Testis (tissue), 3 donors: ENCODE data around the gene SLC6A18. TPM values are rescaled to one million over a fixed set of nuclear protein-coding genes. Genes with fewer than 3 reads are reported as not detected.

Experiments used
- DNase-seq: peaks from one replicate; pipeline ENCODE4 v3.0.0-alpha.2; 2019
- H3K27ac ChIP-seq, 2 donors: fragments of 200-600 bp; sonication (generic); one replicate each; pipeline ENCODE4 v1.5.1; 2019
- H3K27me3 ChIP-seq: fragments of 200-600 bp; sonication (generic); one replicate; pipeline ENCODE4 v1.5.1; 2019
- H3K36me3 ChIP-seq: fragments of 200-600 bp; sonication (generic); one replicate; pipeline ENCODE4 v1.5.1; 2017; ENCODE audit warnings: low read depth; ENCODE audit errors: missing control alignments
- H3K4me1 ChIP-seq: fragments of 200-600 bp; sonication (generic); one replicate; pipeline ENCODE4 v1.5.1; 2019
- H3K4me3 ChIP-seq, 2 donors: fragments of 200-600 bp; sonication (generic); one replicate each; pipeline ENCODE4 v1.5.1; 2017 to 2019
- H3K9me3 ChIP-seq: fragments of 200-600 bp; sonication (generic); one replicate; pipeline ENCODE4 v1.5.1; 2017
- POLR2A ChIP-seq: fragments of 450-650 bp; IDR thresholded peaks from one replicate; pipeline ENCODE4 v1.6.1; 2017; ENCODE audit warnings: antibody characterized with exemption, mild to moderate bottlenecking, moderate library complexity
- WGBS, 2 donors: methylation state at CpG; one replicate each; pipeline ENCODE4 v1.1.5; 2018; 5-methylcytosine and 5-hydroxymethylcytosine counted together
- intact Hi-C: fragments of 100-400 bp; cut with DNase I; formaldehyde crosslinking; loops from one replicate; pipeline ENCODE4 v1.15.1; 2023; ENCODE audit warnings: low total_unique reads
- polyA plus RNA-seq: library from polyadenylated mRNA; stranded (reverse); fragments of 350-450 nt; fragmentation: Illumina TruSeq; extraction: RNeasy Lipid Tissue Mini Kit (QIAGEN cat#74804); gene quantifications from one replicate; pipeline ENCODE4 v1.2.3, GENCODE V29; 2014; ENCODE audit warnings: low read depth, low replicate concordance; ENCODE audit not compliant: insufficient read depth
- total RNA-seq, 2 donors: library from RNA; depleted of rRNA; stranded (reverse); fragments of >200 nt; gene quantifications; one replicate each; pipeline ENCODE4 v1.2.3, GENCODE V29; 2016
- TF ChIP-seq, protein P1 (sequence below), 3 experiments: fragments of 450-650 bp in 2 of 3; fragments of 200-600 bp in 1 of 3; sonication (generic) in 1 of 3; IDR thresholded peaks; one replicate each; pipeline ENCODE4 v1.5.1; 2016 to 2019; ENCODE audit warnings: antibody characterized with exemption in 3 of 3, mild to moderate bottlenecking in 2 of 3, moderate library complexity in 1 of 3

The SLC6A18 gene
- total and polyA plus RNA-seq, 3 donors from 2014 or later = 0.24 TPM; not detected in 2

DNA sequence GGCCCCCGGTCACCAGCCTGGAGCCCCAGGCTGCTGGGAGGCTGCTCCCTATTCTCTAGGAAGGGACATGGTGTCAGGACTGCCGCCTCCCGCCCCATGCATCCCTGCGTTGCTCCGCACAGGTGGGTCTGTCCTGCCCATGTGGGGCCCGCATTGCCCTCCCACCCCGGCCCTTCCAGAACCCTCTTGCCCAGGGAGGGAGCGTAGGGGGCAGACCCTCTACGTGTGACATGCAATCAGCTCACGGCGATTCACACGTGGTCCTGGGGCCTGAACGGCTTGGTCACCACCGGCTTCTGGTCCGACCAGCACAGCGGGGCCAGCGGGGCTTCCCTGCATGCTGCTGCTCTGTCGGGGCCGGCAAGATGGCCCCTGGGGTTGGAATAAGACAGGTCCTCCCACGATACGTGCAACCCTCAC, 14.3 kb upstream of the SLC6A18 start:
- intact Hi-C loops = no loop called here
- no peak for TF ChIP-seq POLR2A
- TF ChIP-seq, protein P1, sequence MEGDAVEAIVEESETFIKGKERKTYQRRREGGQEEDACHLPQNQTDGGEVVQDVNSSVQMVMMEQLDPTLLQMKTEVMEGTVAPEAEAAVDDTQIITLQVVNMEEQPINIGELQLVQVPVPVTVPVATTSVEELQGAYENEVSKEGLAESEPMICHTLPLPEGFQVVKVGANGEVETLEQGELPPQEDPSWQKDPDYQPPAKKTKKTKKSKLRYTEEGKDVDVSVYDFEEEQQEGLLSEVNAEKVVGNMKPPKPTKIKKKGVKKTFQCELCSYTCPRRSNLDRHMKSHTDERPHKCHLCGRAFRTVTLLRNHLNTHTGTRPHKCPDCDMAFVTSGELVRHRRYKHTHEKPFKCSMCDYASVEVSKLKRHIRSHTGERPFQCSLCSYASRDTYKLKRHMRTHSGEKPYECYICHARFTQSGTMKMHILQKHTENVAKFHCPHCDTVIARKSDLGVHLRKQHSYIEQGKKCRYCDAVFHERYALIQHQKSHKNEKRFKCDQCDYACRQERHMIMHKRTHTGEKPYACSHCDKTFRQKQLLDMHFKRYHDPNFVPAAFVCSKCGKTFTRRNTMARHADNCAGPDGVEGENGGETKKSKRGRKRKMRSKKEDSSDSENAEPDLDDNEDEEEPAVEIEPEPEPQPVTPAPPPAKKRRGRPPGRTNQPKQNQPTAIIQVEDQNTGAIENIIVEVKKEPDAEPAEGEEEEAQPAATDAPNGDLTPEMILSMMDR (IDR thresholded peaks at IDR 0.05) = no peak
- Histone ChIP-seq H3K4me3 (no peak overlapping the region), H3K9me3 (no peaks in the 10 kb centered on the region), H3K4me1 (no peaks in the 10 kb centered on the region), H3K36me3 (no peaks in the 10 kb centered on the region), H3K27me3 (no peaks in the 10 kb centered on the region), H3K27ac (no peak overlapping the region)
- DNase-seq = no peak
- 65 to 86% methylated on average over 2 to 17 of the region's 21 CpGs for WGBS, 2 donors

DNA sequence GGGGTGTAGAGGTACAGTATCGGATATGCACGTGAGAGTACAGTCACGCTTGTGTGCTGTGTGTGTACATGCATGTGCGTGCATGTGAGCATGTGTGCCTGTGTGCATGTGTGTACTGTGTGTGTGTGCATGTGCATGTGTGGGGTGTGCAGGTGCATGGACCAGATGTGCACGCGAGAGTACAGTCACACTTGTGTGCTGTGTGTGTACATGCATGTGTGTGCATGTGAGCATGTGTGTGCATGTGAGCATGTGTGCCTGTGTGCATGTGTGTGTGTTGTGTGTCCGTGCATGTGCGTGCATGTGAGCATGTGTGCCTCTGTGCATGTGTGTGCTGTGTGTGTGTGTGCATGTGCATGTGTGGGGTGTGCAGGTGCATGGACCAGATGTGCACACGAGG, 13.5 kb upstream of the SLC6A18 start:
- Histone ChIP-seq H3K9me3 (no peaks in the 10 kb centered on the region), H3K27me3 (no peaks in the 10 kb centered on the region), H3K27ac (no peak overlapping the region), H3K36me3 (no peaks in the 10 kb centered on the region), H3K4me3 (no peak overlapping the region), H3K4me1 (no peaks in the 10 kb centered on the region)
- 79 to 86% methylated on average over 9 of the region's 9 CpGs for WGBS, 2 donors
- DNase-seq = no peak
- TF ChIP-seq POLR2A = no peak
- TF ChIP-seq, protein P1 (IDR thresholded peaks at IDR 0.05) = no peak
- intact Hi-C loops = no loop called here

DNA sequence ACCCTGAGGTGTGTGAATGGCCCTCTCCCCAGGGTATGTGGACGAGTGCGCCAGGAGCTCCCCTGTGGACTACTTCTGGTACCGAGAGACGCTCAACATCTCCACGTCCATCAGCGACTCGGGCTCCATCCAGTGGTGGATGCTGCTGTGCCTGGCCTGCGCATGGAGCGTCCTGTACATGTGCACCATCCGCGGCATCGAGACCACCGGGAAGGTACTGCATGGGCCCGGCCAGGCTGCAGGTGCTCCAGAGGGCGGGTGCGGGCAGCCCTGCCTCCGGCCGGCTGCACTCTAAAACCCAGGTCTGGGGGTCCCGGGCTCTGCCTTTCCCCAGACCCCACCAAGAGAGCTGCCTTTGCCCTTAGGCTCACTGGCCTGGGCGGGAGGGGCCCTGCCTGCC, 12.9 kb upstream of the SLC6A18 start:
- no peak for DNase-seq
- no peaks in the 10 kb centered on the region for H3K27me3 ChIP-seq
- TF ChIP-seq, protein P1 (IDR thresholded peaks at IDR 0.05) = no peak
- TF ChIP-seq POLR2A = no peak
- no peaks in the 10 kb centered on the region for H3K4me1 ChIP-seq
- H3K36me3 ChIP-seq = no peaks in the 10 kb centered on the region
- intact Hi-C loops = no loop called here
- H3K27ac ChIP-seq = no peak overlapping the region
- WGBS, 2 donors = 88 to 96% methylated on average over 11 to 16 of the region's 20 CpGs
- H3K9me3 ChIP-seq = no peaks in the 10 kb centered on the region
- no peak overlapping the region for H3K4me3 ChIP-seq

DNA sequence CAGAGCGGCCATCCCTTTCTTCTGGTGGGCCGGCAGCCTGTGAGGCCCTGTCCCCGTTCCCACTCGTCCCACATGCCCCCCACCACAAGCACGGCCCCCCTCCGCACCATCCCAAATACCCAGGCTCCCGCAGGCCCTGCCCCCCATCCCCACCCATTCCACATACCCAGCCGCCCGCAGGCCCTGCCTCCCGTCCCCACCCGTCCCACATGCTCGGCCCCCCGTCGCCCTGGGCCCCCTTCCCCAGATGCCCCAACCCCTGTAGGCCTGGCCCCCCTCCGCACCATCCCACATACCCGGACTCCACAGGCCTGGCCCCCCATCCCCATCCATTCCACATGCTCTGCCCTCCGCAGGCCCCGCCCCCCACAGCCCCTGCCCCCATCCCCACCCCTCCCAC, 12.3 kb upstream of the SLC6A18 start:
- Histone ChIP-seq H3K27me3 (no peaks in the 10 kb centered on the region), H3K27ac (no peak overlapping the region), H3K4me3 (no peak overlapping the region), H3K9me3 (no peaks in the 10 kb centered on the region), H3K4me1 (no peaks in the 10 kb centered on the region), H3K36me3 (no peaks in the 10 kb centered on the region)
- intact Hi-C loops = no loop called here
- WGBS, 2 donors = 90 to 91% methylated on average over 10 to 18 of the region's 18 CpGs
- no peak for DNase-seq
- TF ChIP-seq, protein P1 (IDR thresholded peaks at IDR 0.05) = no peak
- TF ChIP-seq POLR2A = no peak

DNA sequence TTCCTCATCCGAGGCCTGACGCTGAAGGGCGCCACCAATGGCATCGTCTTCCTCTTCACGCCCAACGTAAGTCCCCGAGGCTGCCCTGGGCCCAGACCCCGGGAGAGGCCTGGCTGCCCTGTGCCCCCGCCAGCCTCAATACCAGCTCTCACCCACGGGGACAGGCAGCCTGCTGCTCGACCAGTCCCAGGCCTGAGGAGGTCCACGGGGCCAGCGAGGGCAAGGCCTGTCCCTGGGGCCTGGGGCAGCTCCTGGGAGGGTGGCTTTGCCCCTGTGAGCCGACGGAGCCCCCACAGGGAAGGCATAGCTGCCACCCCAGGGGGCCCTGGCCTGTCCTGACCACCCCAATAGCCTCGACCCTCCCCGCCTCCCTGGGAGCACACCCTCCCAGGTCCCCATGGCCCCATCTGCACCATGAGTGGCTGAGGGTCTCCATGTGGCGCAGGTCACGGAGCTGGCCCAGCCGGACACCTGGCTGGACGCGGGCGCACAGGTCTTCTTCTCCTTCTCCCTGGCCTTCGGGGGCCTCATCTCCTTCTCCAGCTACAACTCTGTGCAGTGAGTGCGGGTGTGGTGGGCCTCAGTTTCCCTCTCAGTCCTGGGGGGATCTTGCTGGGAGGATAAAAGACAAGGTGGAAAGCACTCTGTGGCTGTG, 11.5 kb upstream of the SLC6A18 start:
- no peaks in the 10 kb centered on the region for H3K4me1 ChIP-seq
- WGBS, 2 donors = 73 to 92% methylated on average over 6 to 25 of the region's 25 CpGs
- no peak overlapping the region for H3K27ac ChIP-seq
- no peak overlapping the region for H3K4me3 ChIP-seq
- TF ChIP-seq, protein P1 (IDR thresholded peaks at IDR 0.05) = no peak
- no peak for TF ChIP-seq POLR2A
- H3K9me3 ChIP-seq = no peaks in the 10 kb centered on the region
- intact Hi-C loops = no loop called here
- no peaks in the 10 kb centered on the region for H3K36me3 ChIP-seq
- DNase-seq = no peak
- H3K27me3 ChIP-seq = no peaks in the 10 kb centered on the region
